Fibroblast of lung (primary cell): ENCODE measurements around the gene LRR1. TPM values are rescaled to one million over a fixed set of nuclear protein-coding genes. Genes with fewer than 3 reads are reported as not detected.
A peak's percentile ranks its signal among the peaks of the same experiment; 100 is the strongest.

ENCODE experiments used
- DNase-seq, 2 donors: peaks; one replicate each; pipeline versions ENCODE4 v3.0.0 to v3.0.0-alpha.2; 2010; ENCODE audit warnings: low read depth in 2 of 2
- H2AFZ ChIP-seq: 2 replicates; pipeline ENCODE4 v1.5.1; 2012; ENCODE audit warnings: low read length, control low read depth, inconsistent platforms
- H3K27ac ChIP-seq: 2 replicates; pipeline ENCODE4 v1.5.1; 2011; ENCODE audit warnings: low read length, control low read depth; ENCODE audit not compliant: insufficient read depth
- H3K27me3 ChIP-seq: 2 replicates; pipeline ENCODE4 v1.5.1; 2011; ENCODE audit warnings: mild to moderate bottlenecking, low read length; ENCODE audit not compliant: control insufficient read depth, insufficient read depth
- H3K36me3 ChIP-seq: 2 replicates; pipeline ENCODE4 v1.5.1; 2011; ENCODE audit warnings: low read length; ENCODE audit not compliant: control insufficient read depth, insufficient read depth
- H3K4me1 ChIP-seq: 2 replicates; pipeline ENCODE4 v1.5.1; 2011; ENCODE audit warnings: low read length; ENCODE audit not compliant: control insufficient read depth, insufficient read depth; ENCODE audit errors: extremely low read depth
- H3K4me2 ChIP-seq: 2 replicates; pipeline ENCODE4 v1.5.1; 2011; ENCODE audit warnings: low read length, control low read depth; ENCODE audit not compliant: insufficient read depth; ENCODE audit errors: extremely low read depth
- H3K4me3 ChIP-seq, 4 experiments: fragments of 200-600 bp in 1 of 4; sonication (generic) in 1 of 4; replicated peaks in 1 of 4; 2 replicates each; pipeline ENCODE4 v1.5.1; 2011 to 2016; ENCODE audit warnings: low read length in 4 of 4, low read depth in 3 of 4, mild to moderate bottlenecking in 3 of 4, control low read depth in 2 of 4, inconsistent platforms in 1 of 4, mixed read lengths in 1 of 4; ENCODE audit not compliant: insufficient read depth in 1 of 4; ENCODE audit errors: control extremely low read depth in 1 of 4
- H3K79me2 ChIP-seq: 2 replicates; pipeline ENCODE4 v1.5.1; 2012; ENCODE audit warnings: mild to moderate bottlenecking, low read length, inconsistent platforms; ENCODE audit not compliant: control insufficient read depth, insufficient read depth
- H3K9ac ChIP-seq: 2 replicates; pipeline ENCODE4 v1.5.1; 2011; ENCODE audit warnings: mild to moderate bottlenecking, low read length, control low read depth; ENCODE audit not compliant: insufficient read depth
- H3K9me3 ChIP-seq: 2 replicates; pipeline ENCODE4 v1.5.1; 2012; ENCODE audit warnings: low read depth, low read length; ENCODE audit not compliant: control insufficient read depth, insufficient read depth
- H4K20me1 ChIP-seq: 2 replicates; pipeline ENCODE4 v1.5.1; 2011; ENCODE audit warnings: low read length; ENCODE audit not compliant: control insufficient read depth, insufficient read depth; ENCODE audit errors: extremely low read depth
- CTCF ChIP-seq, 2 donors: IDR thresholded peaks in 1 of 2; conservative IDR thresholded peaks in 1 of 2; 1 replicate in 1 of 2; 2 replicates in 1 of 2; pipeline ENCODE4 v1.5.1; 2011 to 2012; ENCODE audit warnings: low read length in 2 of 2, control low read depth in 1 of 2, inconsistent platforms in 1 of 2, low read depth in 1 of 2, mild to moderate bottlenecking in 1 of 2
- EZH2 ChIP-seq: IDR thresholded peaks from 2 replicates; pipeline ENCODE4 v1.5.1; 2012; ENCODE audit warnings: low read length, control low read depth, mild to moderate bottlenecking; ENCODE audit errors: missing control alignments
- polyA plus RNA-seq, 2 donors: library from polyadenylated mRNA; depleted of rRNA in 1 of 2; stranded (reverse) in 1 of 2; unstranded in 1 of 2; fragments of >200 nt; gene quantifications; 2 replicates each; pipeline ENCODE4 v1.2.1, GENCODE V29; 2011 to 2012; ENCODE audit warnings: missing spikeins in 1 of 2
- total RNA-seq: library from RNA; depleted of rRNA; stranded (reverse); fragments of >200 nt; gene quantifications from 2 replicates; pipeline ENCODE4 v1.2.1, GENCODE V29; 2014

LRR1 gene
- total and polyA plus RNA-seq, 2 donors (not counting 1 experiment from before 2014, with no cell fraction given): 10.7 to 10.9 TPM

- Histone ChIP-seq H3K9me3 (no peaks in the 10 kb centered on the region), H3K79me2 (peaks cover 64% of the 10 kb centered on the region), H3K4me3 (peak overlapping the region; percentile 84 to 98 (median 95)), H3K4me1 (peaks cover 8% of the 10 kb centered on the region), H3K27ac (no peak overlapping the region), H3K27me3 (no peaks in the 10 kb centered on the region), H2AFZ (no peak overlapping the region), H3K36me3 (peaks cover 6% of the 10 kb centered on the region), H4K20me1 (no peaks in the 10 kb centered on the region), H3K4me2 (peak overlapping the region; percentile 80), H3K9ac (no peak overlapping the region)
- no peak for DNase-seq
- TF ChIP-seq EZH2 (no peak), CTCF (conservative IDR thresholded peaks at IDR 0.05 in 1 of 2, IDR thresholded peaks at IDR 0.05 in 1 of 2; ENCODE audit: low read depth in 1 of 2, low read length in 2 of 2) (no peak)
These were observed 23.4 kb downstream of the LRR1 start for GRCh38 chr14:49622022-49622607.

GRCh38 chr14:49623387-49623786 lies 24.6 kb downstream of the LRR1 start:
- TF ChIP-seq EZH2: no peak
- TF ChIP-seq CTCF (conservative IDR thresholded peaks at IDR 0.05 in 1 of 2, IDR thresholded peaks at IDR 0.05 in 1 of 2; ENCODE audit: low read depth in 1 of 2, low read length in 2 of 2): no peak
- Histone ChIP-seq H3K4me3 (peak overlapping the region; percentile 84 to 98 (median 95)), H3K9ac (no peak overlapping the region), H4K20me1 (no peaks in the 10 kb centered on the region), H3K27ac (no peak overlapping the region), H3K4me2 (peak overlapping the region; percentile 80), H2AFZ (no peak overlapping the region), H3K27me3 (no peaks in the 10 kb centered on the region), H3K9me3 (no peaks in the 10 kb centered on the region), H3K36me3 (peaks cover 2% of the 10 kb centered on the region), H3K4me1 (peaks cover 4% of the 10 kb centered on the region), H3K79me2 (peaks cover 59% of the 10 kb centered on the region)
- no peak for DNase-seq

- no peak overlapping the region for H3K9ac ChIP-seq
- no peak for DNase-seq
- H3K36me3 ChIP-seq: no peaks in the 10 kb centered on the region
- H3K79me2 ChIP-seq: peaks cover 52% of the 10 kb centered on the region
- peak overlapping the region; percentile 80 for H3K4me2 ChIP-seq
- H4K20me1 ChIP-seq: no peaks in the 10 kb centered on the region
- peaks cover 4% of the 10 kb centered on the region for H3K4me1 ChIP-seq
- H3K9me3 ChIP-seq: no peaks in the 10 kb centered on the region
- TF ChIP-seq CTCF (conservative IDR thresholded peaks at IDR 0.05 in 1 of 2, IDR thresholded peaks at IDR 0.05 in 1 of 2; ENCODE audit: low read depth in 1 of 2, low read length in 2 of 2): no peak
- TF ChIP-seq EZH2: no peak
- no peaks in the 10 kb centered on the region for H3K27me3 ChIP-seq
- H2AFZ ChIP-seq: no peak overlapping the region
- peak overlapping the region in 2 of 4 experiments; percentile 84 to 97 for H3K4me3 ChIP-seq
- H3K27ac ChIP-seq: no peak overlapping the region
These were observed 25.4 kb downstream of the LRR1 start for GRCh38 chr14:49623941-49624839.
